Measurements from ENCODE around the gene PRTFDC1. TPM values are rescaled to one million over a fixed set of nuclear protein-coding genes. Genes with fewer than 3 reads are reported as not detected.
A peak's percentile ranks its signal among the peaks of the same experiment; 100 is the strongest.
"Not testable (repeated sequence)": the region's sequence is repeated elsewhere in the genome, so short reads cannot be mapped to it uniquely, and the experiment has no call there.

Gene PRTFDC1
- total RNA-seq, 2 experiments from 2014 or later = 2.2 to 2.7 TPM

- POLR2A ChIA-PET = interaction anchor here (0.9 kb wide), 2 partner anchors 14 to 18 kb away, joined by 3 read pairs; no protein-coding TSS in a partner anchor
- H3K27ac Mint-ChIP-seq = peak overlapping the region; percentile 90
- H3K4me1 Mint-ChIP-seq (ENCODE audit: low read depth) = peaks cover 23% of the 10 kb centered on the region
- no peaks in the 10 kb centered on the region for H3K27me3 Mint-ChIP-seq
- intact Hi-C loops (cut with micrococcal nuclease) = loop anchor here (5.0 kb wide), 1 partner anchor 34 kb away; no protein-coding TSS in a partner anchor
- peak; percentile 89 for DNase-seq
- H3K4me3 Mint-ChIP-seq = peak overlapping the region; percentile 36
- no peak for TF ChIP-seq CTCF (IDR thresholded peaks at IDR 0.05)
- peaks cover 21% of the 10 kb centered on the region for H3K36me3 Mint-ChIP-seq (ENCODE audit: low read depth)
- CTCF ChIA-PET = interaction anchor here (1.6 kb wide), 1 partner anchor 9 kb away, joined by 4 read pairs; no protein-coding TSS in a partner anchor
- peaks cover 19% of the 10 kb centered on the region for H3K9me3 Mint-ChIP-seq
- ATAC-seq = peak; percentile 88
Measured at GRCh38 chr10:24920907-24921881, 31.2 kb downstream of the PRTFDC1 start.

GRCh38 chr10:24920192-24920591, 32.2 kb downstream of the PRTFDC1 start:
- Mint-ChIP-seq H3K4me1 (ENCODE audit: low read depth) (peaks cover 23% of the 10 kb centered on the region), H3K36me3 (ENCODE audit: low read depth) (peaks cover 21% of the 10 kb centered on the region), H3K9me3 (peaks cover 19% of the 10 kb centered on the region)
- DNase-seq, H3K4me3 Mint-ChIP-seq, H3K27me3 Mint-ChIP-seq, H3K27ac Mint-ChIP-seq, ATAC-seq: not testable (repeated sequence)
- ChIA-PET POLR2A (interaction anchor here (0.9 to 1.4 kb wide), 3 partner anchors 9 to 17 kb away, joined by 3 read pairs; no protein-coding TSS in a partner anchor), CTCF (interaction anchor here (1.6 kb wide), 1 partner anchor 10 kb away, joined by 4 read pairs; no protein-coding TSS in a partner anchor)
- intact Hi-C loops (cut with micrococcal nuclease) = loop anchor here (5.0 kb wide), 1 partner anchor 33 kb away; no protein-coding TSS in a partner anchor

- H3K9me3 Mint-ChIP-seq = peaks cover 18% of the 10 kb centered on the region
- not testable (repeated sequence) for H3K27ac Mint-ChIP-seq, DNase-seq, H3K27me3 Mint-ChIP-seq, ATAC-seq, H3K4me3 Mint-ChIP-seq
- CTCF ChIA-PET = interaction anchor here (1.6 kb wide), 1 partner anchor 10 kb away, joined by 4 read pairs; no protein-coding TSS in a partner anchor
- POLR2A ChIA-PET = interaction anchor here (1.4 kb wide), 1 partner anchor 9 kb away, joined by 3 read pairs; no protein-coding TSS in a partner anchor
- intact Hi-C loops (cut with micrococcal nuclease) = loop anchor here (5.0 kb wide), 1 partner anchor 32 kb away; no protein-coding TSS in a partner anchor
- peaks cover 20% of the 10 kb centered on the region for H3K36me3 Mint-ChIP-seq (ENCODE audit: low read depth)
- H3K4me1 Mint-ChIP-seq (ENCODE audit: low read depth) = peaks cover 23% of the 10 kb centered on the region
Measured at GRCh38 chr10:24919629-24920028, 32.8 kb downstream of the PRTFDC1 start.

- DNase-seq = no peak
- Mint-ChIP-seq H3K36me3 (ENCODE audit: low read depth) (peaks cover 6% of the 10 kb centered on the region), H3K4me3 (no peak overlapping the region), H3K4me1 (ENCODE audit: low read depth) (peaks cover 20% of the 10 kb centered on the region), H3K27me3 (no peaks in the 10 kb centered on the region), H3K27ac (no peak overlapping the region), H3K9me3 (peaks cover 6% of the 10 kb centered on the region)
- CTCF ChIA-PET = no interaction called here
- no peak for ATAC-seq
- intact Hi-C loops (cut with micrococcal nuclease) = no loop called here
- no peak for TF ChIP-seq CTCF (IDR thresholded peaks at IDR 0.05)
- POLR2A ChIA-PET = interaction anchor here (1.2 kb wide), 1 partner anchor 30 kb away, joined by 3 read pairs; no protein-coding TSS in a partner anchor
Measured at GRCh38 chr10:24917979-24918378, 34.4 kb downstream of the PRTFDC1 start.

- Mint-ChIP-seq H3K36me3 (ENCODE audit: low read depth) (peaks cover 6% of the 10 kb centered on the region), H3K27me3 (no peaks in the 10 kb centered on the region), H3K4me3 (no peak overlapping the region), H3K9me3 (peaks cover 5% of the 10 kb centered on the region), H3K27ac (no peak overlapping the region), H3K4me1 (ENCODE audit: low read depth) (peaks cover 22% of the 10 kb centered on the region)
- ATAC-seq (no peak), DNase-seq (no peak)
- intact Hi-C loops (cut with micrococcal nuclease) = no loop called here
- TF ChIP-seq CTCF (IDR thresholded peaks at IDR 0.05) = no peak
- ChIA-PET CTCF (no interaction called here), POLR2A (no interaction called here)
Measured at GRCh38 chr10:24917493-24917892, 34.9 kb downstream of the PRTFDC1 start.

Data from activated CD8-positive, alpha-beta T cell treated with anti-CD3 and anti-CD28 coated beads for 36 hours (primary cell).